Neural cell (in vitro differentiated cells): Measurements from ENCODE around the gene ADARB1. TPM values are rescaled to one million over a fixed set of nuclear protein-coding genes. Genes with fewer than 3 reads are reported as not detected.

Experiments
- H2AFZ ChIP-seq: fragments of 200-600, 300-800 bp; sonication (generic), shearing (Covaris generic); 2 replicates; pipeline ENCODE4 v1.6.0; 2014; ENCODE audit warnings: low read depth, mild to moderate bottlenecking, antibody characterized with exemption, low read length, moderate library complexity
- H3F3A ChIP-seq: fragments of 200-600 bp; shearing (Covaris generic); 2 replicates; pipeline ENCODE4 v1.6.1; 2016; ENCODE audit warnings: mild to moderate bottlenecking, moderate library complexity, mixed read lengths, antibody characterized with exemption, low read length; ENCODE audit not compliant: insufficient read depth, poor library complexity, severe bottlenecking
- H3K27ac ChIP-seq: fragments of 200-600, 300-800 bp; sonication (generic), shearing (Covaris generic); 2 replicates; pipeline ENCODE4 v1.5.1; 2014; ENCODE audit warnings: mild to moderate bottlenecking, low read length, moderate library complexity
- H3K27me3 ChIP-seq: fragments of 300-800, 200-600 bp; sonication (generic), shearing (Covaris generic); 2 replicates; pipeline ENCODE4 v1.6.0; 2014; ENCODE audit warnings: mild to moderate bottlenecking, low read depth, low read length, moderate library complexity; ENCODE audit not compliant: insufficient read depth
- H3K36me3 ChIP-seq: fragments of 300-800, 200-600 bp; sonication (generic), shearing (Covaris generic); 2 replicates; pipeline ENCODE4 v1.5.1; 2014; ENCODE audit warnings: mild to moderate bottlenecking, antibody characterized with exemption, low read length, moderate library complexity; ENCODE audit not compliant: insufficient read depth
- H3K4me2 ChIP-seq: fragments of 300-800, 200-600 bp; sonication (generic), shearing (Covaris generic); 2 replicates; pipeline ENCODE4 v1.6.0; 2014; ENCODE audit warnings: mild to moderate bottlenecking, low read length
- H3K4me3 ChIP-seq: fragments of 300-800, 200-600 bp; sonication (generic), shearing (Covaris generic); 2 replicates; pipeline ENCODE4 v1.5.1; 2014; ENCODE audit warnings: mild to moderate bottlenecking, low read length, moderate library complexity
- H3K79me2 ChIP-seq: fragments of 200-600 bp; shearing (Covaris generic); replicated peaks from 2 replicates; pipeline ENCODE4 v1.6.0; 2014; ENCODE audit warnings: mild to moderate bottlenecking, low read length, moderate library complexity; ENCODE audit not compliant: insufficient read depth
- H3K9ac ChIP-seq: fragments of 300-800, 200-600 bp; sonication (generic), shearing (Covaris generic); 2 replicates; pipeline ENCODE4 v1.6.1; 2016; ENCODE audit warnings: mild to moderate bottlenecking, low read length, mixed read lengths
- H3K9me2 ChIP-seq: fragments of 200-600 bp; shearing (Covaris generic); 2 replicates; pipeline ENCODE4 v1.6.1; 2016; ENCODE audit warnings: mild to moderate bottlenecking, low read length, mixed read lengths; ENCODE audit not compliant: insufficient read depth
- H3K9me3 ChIP-seq: fragments of 200-600, 300-800 bp; sonication (generic), shearing (Covaris generic); 2 replicates; pipeline ENCODE4 v1.6.1; 2016; ENCODE audit warnings: mild to moderate bottlenecking, mixed run types, low read length, moderate library complexity, mixed read lengths
- H4K20me1 ChIP-seq: fragments of 200-600 bp; shearing (Covaris generic); 2 replicates; pipeline ENCODE4 v1.6.1; 2016; ENCODE audit warnings: mild to moderate bottlenecking, mixed run types; ENCODE audit not compliant: insufficient read depth
- EP300 ChIP-seq: fragments of 450-650 bp; conservative IDR thresholded peaks from 2 replicates; pipeline ENCODE4 v1.6.1; 2014; ENCODE audit warnings: antibody characterized with exemption, mild to moderate bottlenecking, moderate library complexity; ENCODE audit not compliant: poor library complexity, severe bottlenecking
- EZH2 ChIP-seq: fragments of 200-600, 300-800 bp; shearing (Covaris generic), sonication (generic); IDR thresholded peaks from 2 replicates; pipeline ENCODE4 v1.6.1; 2014; ENCODE audit warnings: antibody characterized with exemption, low read length, borderline replicate concordance, mild to moderate bottlenecking; ENCODE audit not compliant: insufficient read depth, poor library complexity, severe bottlenecking
- MXI1 ChIP-seq: fragments of 450-650 bp; conservative IDR thresholded peaks from 2 replicates; pipeline ENCODE4 v1.6.1; 2014; ENCODE audit warnings: antibody characterized with exemption, mild to moderate bottlenecking; ENCODE audit not compliant: poor library complexity, severe bottlenecking
- POLR2AphosphoS5 ChIP-seq: IDR thresholded peaks from 2 replicates; pipeline ENCODE4 v1.6.1; 2012
- RAD21 ChIP-seq: fragments of 450-650 bp; conservative IDR thresholded peaks from 2 replicates; pipeline ENCODE4 v1.6.1; 2014; ENCODE audit warnings: antibody characterized with exemption, mild to moderate bottlenecking, moderate library complexity
- REST ChIP-seq: IDR thresholded peaks from 2 replicates; pipeline ENCODE4 v1.6.1; 2012; ENCODE audit warnings: borderline replicate concordance
- SMC3 ChIP-seq: fragments of 450-650 bp; conservative IDR thresholded peaks from 2 replicates; pipeline ENCODE4 v1.6.1; 2014; ENCODE audit warnings: antibody characterized with exemption, mild to moderate bottlenecking, moderate library complexity; ENCODE audit not compliant: poor library complexity
- TAF1 ChIP-seq: IDR thresholded peaks from 2 replicates; pipeline ENCODE4 v1.6.1; 2012; ENCODE audit warnings: low read depth
- polyA plus RNA-seq: library from polyadenylated mRNA; depleted of rRNA; stranded (reverse); fragments of >200 nt; gene quantifications from 2 replicates; pipeline ENCODE4 v1.2.3, GENCODE V29; 2014
- TF ChIP-seq, protein P1 (sequence below): fragments of 450-650 bp; IDR thresholded peaks from 2 replicates; pipeline ENCODE4 v1.5.1; 2014; ENCODE audit warnings: antibody characterized with exemption, mild to moderate bottlenecking, moderate library complexity; ENCODE audit not compliant: poor library complexity, severe bottlenecking

The ADARB1 gene
- polyA plus RNA-seq, 1 donor from 2014 or later: 8.9 TPM

- TF ChIP-seq EP300 (no peak), MXI1 (no peak)
- Histone ChIP-seq H3K9ac (no peak overlapping the region), H4K20me1 (no peaks in the 10 kb centered on the region), H3K4me2 (no peak overlapping the region), H3K27ac (no peak overlapping the region), H3K9me3 (no peaks in the 10 kb centered on the region), H3K79me2 (no peaks in the 10 kb centered on the region), H2AFZ (no peak overlapping the region), H3K9me2 (no peaks in the 10 kb centered on the region), H3K27me3 (no peaks in the 10 kb centered on the region), H3K36me3 (no peaks in the 10 kb centered on the region), H3F3A (no peaks in the 10 kb centered on the region), H3K4me3 (no peak overlapping the region)
These were observed 49.1 kb downstream of the ADARB1 start for GRCh38 chr21:45123440-45123839.

DNA sequence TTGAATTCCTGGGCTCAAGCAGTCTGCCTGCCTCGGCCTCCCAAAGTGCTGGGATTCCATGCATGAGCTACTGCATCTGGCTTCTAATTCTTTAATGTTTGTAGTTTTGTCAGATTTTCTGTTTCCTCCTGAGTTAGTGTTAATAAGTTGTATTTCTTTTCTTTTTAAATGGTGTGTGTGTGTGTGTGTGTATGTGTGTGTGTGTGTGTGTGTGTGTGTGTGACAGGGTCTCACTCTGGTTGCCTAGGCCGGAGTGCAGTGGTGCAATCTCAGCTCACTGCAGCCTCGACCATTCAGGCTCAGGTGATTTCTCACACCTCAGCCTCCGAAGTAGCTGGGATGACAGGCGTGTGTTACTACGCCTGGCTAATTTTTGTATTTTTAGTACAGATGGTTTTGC, 50.2 kb downstream of the ADARB1 start:
- TF ChIP-seq RAD21 (no peak), EZH2 (no peak), TAF1 (no peak), MXI1 (no peak), POLR2AphosphoS5 (no peak), EP300 (no peak), REST (no peak)
- no peaks in the 10 kb centered on the region for H3K9me3 ChIP-seq
- H3K36me3 ChIP-seq: no peaks in the 10 kb centered on the region
- no peaks in the 10 kb centered on the region for H3K9me2 ChIP-seq
- no peak overlapping the region for H3K9ac ChIP-seq
- no peak overlapping the region for H3K4me3 ChIP-seq
- H3K27me3 ChIP-seq: no peaks in the 10 kb centered on the region
- H3F3A ChIP-seq: no peaks in the 10 kb centered on the region
- no peak overlapping the region for H2AFZ ChIP-seq
- H3K4me2 ChIP-seq: no peak overlapping the region
- no peaks in the 10 kb centered on the region for H4K20me1 ChIP-seq
- H3K27ac ChIP-seq: no peak overlapping the region
- H3K79me2 ChIP-seq: no peaks in the 10 kb centered on the region

- Histone ChIP-seq H3K79me2 (no peaks in the 10 kb centered on the region), H3K27ac (no peak overlapping the region), H3K4me3 (no peak overlapping the region), H3K4me2 (no peak overlapping the region), H3K36me3 (no peaks in the 10 kb centered on the region), H3K9ac (no peak overlapping the region), H4K20me1 (no peaks in the 10 kb centered on the region), H3F3A (no peaks in the 10 kb centered on the region), H3K9me3 (no peaks in the 10 kb centered on the region), H2AFZ (no peak overlapping the region), H3K27me3 (no peaks in the 10 kb centered on the region), H3K9me2 (no peaks in the 10 kb centered on the region)
- TF ChIP-seq SMC3 (no peak), POLR2AphosphoS5 (no peak), EP300 (no peak), TAF1 (no peak), MXI1 (no peak), EZH2 (no peak), RAD21 (no peak), REST (no peak)
- TF ChIP-seq, protein P1, sequence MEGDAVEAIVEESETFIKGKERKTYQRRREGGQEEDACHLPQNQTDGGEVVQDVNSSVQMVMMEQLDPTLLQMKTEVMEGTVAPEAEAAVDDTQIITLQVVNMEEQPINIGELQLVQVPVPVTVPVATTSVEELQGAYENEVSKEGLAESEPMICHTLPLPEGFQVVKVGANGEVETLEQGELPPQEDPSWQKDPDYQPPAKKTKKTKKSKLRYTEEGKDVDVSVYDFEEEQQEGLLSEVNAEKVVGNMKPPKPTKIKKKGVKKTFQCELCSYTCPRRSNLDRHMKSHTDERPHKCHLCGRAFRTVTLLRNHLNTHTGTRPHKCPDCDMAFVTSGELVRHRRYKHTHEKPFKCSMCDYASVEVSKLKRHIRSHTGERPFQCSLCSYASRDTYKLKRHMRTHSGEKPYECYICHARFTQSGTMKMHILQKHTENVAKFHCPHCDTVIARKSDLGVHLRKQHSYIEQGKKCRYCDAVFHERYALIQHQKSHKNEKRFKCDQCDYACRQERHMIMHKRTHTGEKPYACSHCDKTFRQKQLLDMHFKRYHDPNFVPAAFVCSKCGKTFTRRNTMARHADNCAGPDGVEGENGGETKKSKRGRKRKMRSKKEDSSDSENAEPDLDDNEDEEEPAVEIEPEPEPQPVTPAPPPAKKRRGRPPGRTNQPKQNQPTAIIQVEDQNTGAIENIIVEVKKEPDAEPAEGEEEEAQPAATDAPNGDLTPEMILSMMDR: no peak
These were observed 51.0 kb downstream of the ADARB1 start for GRCh38 chr21:45125357-45125756.
